NOMO-1 treated with DMSO at 0.1 percent for 48 hours (cell line): ENCODE measurements around the gene SLC66A2.

Experiments
- DNase-seq: peaks from one replicate; lab custom pipeline; 2025; ENCODE audit not compliant: unreplicated experiment; lab: John Stamatoyannopoulos, UW

SLC66A2 gene

GRCh38 chr18:79938196-79938595, 13.3 kb downstream of the SLC66A2 start:
- no peak for DNase-seq

GRCh38 chr18:79937103-79937860, 14.2 kb downstream of the SLC66A2 start:
- no peak for DNase-seq

GRCh38 chr18:79936641-79937040, 14.8 kb downstream of the SLC66A2 start:
- DNase-seq = no peak

- no peak for DNase-seq
These were observed 15.5 kb downstream of the SLC66A2 start for GRCh38 chr18:79935925-79936324.

GRCh38 chr18:79935499-79935898, 16.0 kb downstream of the SLC66A2 start:
- DNase-seq = no peak

- DNase-seq = no peak
These were observed 16.4 kb downstream of the SLC66A2 start for GRCh38 chr18:79935098-79935480.

GRCh38 chr18:79934311-79935097, 16.9 kb downstream of the SLC66A2 start:
- no peak for DNase-seq

- DNase-seq = no peak
These were observed 17.7 kb downstream of the SLC66A2 start for GRCh38 chr18:79933765-79934164.

GRCh38 chr18:79932907-79933306, 18.5 kb downstream of the SLC66A2 start:
- no peak for DNase-seq

- DNase-seq = no peak
These were observed 20.0 kb downstream of the SLC66A2 start for GRCh38 chr18:79931475-79931874.

- DNase-seq = peak; percentile 12
These were observed 21.3 kb downstream of the SLC66A2 start for GRCh38 chr18:79930020-79930642.

GRCh38 chr18:79928563-79928960, 22.9 kb downstream of the SLC66A2 start:
- DNase-seq = no peak

GRCh38 chr18:79927607-79928562, 23.6 kb downstream of the SLC66A2 start:
- no peak for DNase-seq

- DNase-seq = no peak
These were observed 24.5 kb downstream of the SLC66A2 start for GRCh38 chr18:79926715-79927606.

GRCh38 chr18:79926306-79926705, 25.1 kb downstream of the SLC66A2 start:
- no peak for DNase-seq

GRCh38 chr18:79924814-79925731, 26.4 kb downstream of the SLC66A2 start:
- DNase-seq = no peak

- DNase-seq = no peak
These were observed 27.4 kb downstream of the SLC66A2 start for GRCh38 chr18:79923896-79924585.

GRCh38 chr18:79922971-79923411, 28.5 kb downstream of the SLC66A2 start:
- no peak for DNase-seq
